GM21619 (cell line): ENCODE measurements around the gene CUZD1.

ENCODE experiments used
- ATAC-seq: cut with Tn5 transposase; IDR thresholded peaks from one replicate; pipeline ENCODE4 v1.9.1; 2021; ENCODE audit not compliant: unreplicated experiment

The CUZD1 gene

DNA sequence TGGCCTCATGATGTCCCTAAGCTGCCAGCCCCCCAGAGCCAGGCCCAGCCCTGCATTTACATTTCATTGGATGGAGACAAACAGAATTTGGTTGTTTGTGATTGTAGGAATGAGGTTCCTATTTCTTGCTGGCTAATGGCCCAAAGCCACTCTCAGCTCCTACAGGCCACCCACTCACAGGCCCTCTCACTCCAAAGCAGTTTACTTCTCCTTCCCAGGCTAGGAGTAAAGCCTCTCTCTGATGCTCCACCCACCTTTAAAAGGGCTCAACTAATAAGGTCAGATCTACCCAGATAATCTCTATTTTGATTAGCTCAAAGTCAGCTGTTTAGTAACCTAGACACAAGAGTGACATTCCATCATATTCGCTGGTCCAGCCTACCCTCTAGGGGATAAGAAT lies 11.2 kb upstream of the CUZD1 start:
- no peak for ATAC-seq

GRCh38 chr10:122855745-122856144 lies 10.1 kb upstream of the CUZD1 start:
- no peak for ATAC-seq

DNA sequence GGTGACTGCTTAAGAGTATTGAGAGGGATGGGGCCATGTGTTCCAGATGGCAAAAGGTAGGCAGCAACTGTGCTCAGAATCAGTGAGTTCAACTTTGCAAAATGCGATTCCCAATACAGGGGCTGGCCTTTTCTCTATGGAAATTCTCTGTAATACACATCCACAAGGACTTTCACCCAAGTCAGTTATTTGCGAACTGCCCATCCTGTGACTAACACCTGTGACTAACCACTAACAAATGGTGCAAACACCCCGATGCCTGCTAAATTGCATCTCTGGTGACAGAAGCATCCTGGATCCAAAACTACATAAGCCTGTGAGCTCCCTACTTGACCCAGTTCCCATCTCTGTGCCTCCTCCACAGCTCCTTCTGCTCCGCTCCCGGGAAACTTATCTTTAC lies 9.0 kb upstream of the CUZD1 start:
- ATAC-seq = no peak

DNA sequence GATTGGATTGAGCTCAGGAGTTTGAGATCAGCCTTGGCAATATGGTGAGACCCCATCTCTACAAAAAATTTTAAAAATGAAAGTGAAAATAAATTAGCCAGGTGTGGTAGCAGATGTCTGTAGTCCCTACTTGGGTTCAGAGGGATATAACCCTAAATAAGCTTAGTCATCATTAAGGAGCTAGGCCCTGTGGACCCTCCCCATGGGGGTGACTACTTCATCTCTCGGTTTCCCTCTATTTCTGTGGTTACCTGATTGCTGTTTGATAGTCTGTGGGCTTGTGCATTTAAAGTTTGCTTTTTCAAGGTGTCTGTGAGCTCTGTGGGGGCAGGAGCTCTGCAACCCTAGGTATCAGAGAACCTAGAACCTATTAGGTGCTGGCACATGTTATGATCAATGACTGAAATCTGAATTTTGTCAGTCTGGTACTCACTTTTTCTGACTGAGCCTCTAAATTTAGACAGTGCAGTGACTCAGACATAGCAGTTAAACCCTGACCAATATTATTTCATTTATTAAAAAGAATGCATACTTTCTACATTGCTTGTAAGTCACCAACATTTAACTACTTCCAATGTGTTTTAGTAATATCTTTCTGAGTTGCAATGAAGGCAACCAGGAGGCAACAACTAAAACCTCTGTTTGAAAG lies 8.1 kb upstream of the CUZD1 start:
- no peak for ATAC-seq

DNA sequence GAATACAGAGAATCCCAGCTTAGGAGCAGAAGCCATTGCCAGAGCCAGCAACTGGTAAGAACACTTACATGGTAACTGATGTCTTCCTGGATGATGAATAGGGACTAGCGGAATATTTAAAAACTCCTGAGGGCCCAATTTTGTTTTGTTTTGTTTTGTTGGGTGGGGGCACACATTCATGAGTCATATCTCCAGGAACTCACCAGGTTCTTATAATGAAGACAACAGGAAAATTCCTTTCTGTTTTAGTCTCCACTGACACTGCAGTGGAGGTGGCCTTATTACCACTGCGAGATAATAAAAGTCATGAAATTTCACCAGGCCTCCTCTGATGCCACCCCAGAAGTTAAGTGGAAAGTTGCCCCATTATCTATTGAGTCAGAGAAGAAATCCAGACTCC lies 6.6 kb upstream of the CUZD1 start:
- ATAC-seq = no peak

DNA sequence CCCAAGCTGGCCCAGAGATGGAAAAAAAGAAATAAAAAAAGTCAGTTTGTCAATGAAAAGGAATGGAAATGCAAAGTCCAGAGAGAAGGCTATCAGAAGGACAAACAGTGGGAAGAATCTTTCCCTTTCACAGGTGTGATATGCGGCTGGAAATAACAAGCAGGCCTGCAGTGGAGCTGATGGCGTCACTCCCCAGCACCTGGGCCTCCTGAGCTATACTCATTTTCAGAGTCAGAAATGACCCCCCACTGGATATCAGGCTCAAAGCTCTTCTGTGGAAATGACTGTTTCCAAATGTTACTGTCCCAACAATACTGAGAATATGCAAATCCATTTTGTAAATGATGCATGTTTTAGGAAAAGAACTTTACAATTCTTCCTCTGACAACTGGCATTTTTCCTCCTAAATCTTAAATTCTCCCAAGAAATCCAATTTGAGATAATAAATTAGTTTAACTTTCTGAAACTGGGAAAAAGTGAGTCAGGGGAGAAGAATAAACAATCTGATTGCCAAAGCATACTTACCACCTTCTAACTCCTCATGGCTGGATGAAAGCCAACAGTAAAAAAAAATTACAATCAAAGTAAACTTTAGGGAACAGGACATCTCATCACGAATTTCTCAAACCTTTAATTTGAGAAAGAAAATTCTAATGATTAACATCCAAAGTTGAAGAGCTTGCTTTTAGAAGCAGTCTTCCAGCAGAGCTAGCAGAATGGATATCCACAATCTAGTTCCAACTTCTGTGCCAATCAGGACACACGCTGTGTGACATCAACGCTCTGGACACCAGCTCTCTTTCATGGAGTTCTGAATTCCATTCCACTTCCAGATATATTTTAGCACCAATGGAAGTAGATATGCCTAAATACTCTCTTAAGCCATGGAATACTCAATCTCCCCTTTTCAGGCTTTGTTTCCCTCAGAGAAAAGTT lies 5.3 kb upstream of the CUZD1 start:
- ATAC-seq = no peak

DNA sequence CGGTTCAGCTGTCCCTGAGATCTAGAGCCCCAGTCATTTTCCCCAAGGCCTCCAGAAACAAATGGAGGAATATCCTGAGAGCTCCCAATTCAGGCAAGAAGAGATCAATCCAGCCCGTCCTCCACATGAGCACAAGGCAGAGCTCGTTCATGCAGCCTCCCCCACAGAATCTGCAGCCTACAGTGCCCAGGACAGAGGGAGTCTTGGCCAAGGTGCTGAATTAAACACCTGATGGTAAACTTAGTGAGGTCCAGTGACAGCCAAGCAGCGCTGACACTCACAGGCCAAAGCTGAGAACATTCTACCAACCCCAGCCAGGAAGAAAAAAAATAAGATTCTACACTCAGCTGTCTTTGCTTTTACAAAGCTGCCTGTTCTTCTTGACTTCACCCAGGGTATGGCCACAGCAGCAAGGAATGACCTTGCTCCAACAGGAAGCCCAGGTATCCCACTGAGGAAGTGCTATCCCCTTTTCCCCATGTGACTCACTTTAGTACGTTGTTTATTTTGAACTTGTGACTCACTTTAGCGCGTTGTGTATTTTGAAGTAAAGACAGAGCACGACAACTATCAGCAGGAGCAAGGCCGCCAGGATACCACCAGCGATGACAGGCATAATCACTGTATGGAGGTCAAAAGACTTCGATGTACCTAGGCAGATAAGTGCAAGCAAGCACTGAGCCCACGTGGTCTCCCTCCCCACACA lies 4.4 kb upstream of the CUZD1 start:
- no peak for ATAC-seq

DNA sequence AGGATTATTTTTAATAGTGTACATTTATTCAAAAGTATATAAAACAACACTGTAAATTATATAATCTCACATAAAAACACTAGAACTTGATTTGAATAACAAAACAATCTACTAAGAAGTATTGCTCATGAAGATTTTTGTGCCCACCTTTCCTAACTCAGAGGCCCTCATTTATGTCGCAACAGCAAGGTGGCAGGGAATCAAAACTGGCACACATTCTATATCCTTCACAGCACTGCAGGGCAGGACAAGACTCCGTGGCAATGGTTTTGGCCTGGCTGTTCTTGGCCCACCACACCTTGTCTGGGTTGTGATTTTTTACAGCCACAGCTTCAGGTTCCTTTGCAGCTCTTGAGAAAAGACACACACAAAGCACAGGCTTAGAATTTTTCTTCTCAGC lies 3.4 kb upstream of the CUZD1 start:
- no peak for ATAC-seq

DNA sequence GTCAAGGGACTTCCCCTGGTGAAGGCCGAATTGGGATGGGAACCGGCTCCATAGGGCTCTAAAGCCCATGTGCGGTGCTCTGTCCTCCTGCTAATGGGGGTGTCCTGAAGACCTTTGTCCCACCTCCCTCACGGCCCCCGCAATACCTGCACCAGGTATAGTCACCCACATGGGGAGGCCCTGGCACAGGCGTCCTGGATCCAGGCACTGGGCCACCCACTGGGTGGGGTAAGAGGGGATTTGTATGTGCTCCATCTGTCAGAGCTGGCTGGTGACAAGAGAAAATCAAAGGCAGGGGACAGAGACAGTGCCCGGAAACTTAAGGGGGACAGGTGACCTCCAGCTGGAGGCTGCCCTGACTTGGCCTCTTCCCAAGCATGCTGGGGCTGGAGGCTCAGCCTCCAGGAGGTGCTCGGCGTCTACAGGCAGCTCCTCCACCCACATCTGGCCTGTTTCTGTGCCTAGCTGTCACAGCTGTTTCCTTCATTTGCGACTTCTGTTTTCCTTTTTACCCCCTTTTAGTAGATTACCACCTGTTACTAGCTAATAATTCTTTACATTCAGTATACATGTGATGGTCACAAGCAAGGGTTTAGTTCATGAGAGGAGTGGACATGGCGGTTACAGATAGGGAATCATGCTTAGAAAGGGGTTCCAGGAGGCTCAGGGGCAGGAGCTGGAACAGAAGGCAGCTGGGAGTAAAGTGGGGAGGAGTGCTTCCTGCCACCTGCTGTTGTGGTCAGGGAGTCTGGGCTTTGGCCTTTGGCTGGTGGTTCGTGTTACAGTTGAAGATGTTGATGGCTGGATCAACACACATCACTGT lies 2.3 kb upstream of the CUZD1 start:
- no peak for ATAC-seq

DNA sequence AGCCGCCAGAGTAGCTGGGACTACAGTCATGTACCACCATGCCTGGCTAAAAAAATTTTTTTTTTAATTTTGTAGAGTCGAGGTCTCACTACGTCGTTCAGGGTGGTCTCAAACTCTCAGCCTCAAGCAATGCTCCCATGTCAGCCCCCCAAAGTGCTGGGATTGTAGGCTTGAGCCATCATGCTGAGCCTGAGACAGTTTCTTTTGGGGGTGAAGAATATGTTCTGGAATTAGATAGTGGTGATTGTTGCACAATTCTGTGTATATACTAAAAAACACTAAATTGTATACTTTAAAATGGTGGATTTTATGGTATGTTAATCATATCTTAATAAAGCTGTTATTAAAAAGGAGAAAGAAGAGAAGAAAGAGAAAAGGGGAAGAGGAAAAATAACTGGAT lies 1.5 kb downstream of the CUZD1 start:
- no peak for ATAC-seq

- ATAC-seq = no peak
These were observed 4.1 kb downstream of the CUZD1 start for GRCh38 chr10:122841569-122841968.

DNA sequence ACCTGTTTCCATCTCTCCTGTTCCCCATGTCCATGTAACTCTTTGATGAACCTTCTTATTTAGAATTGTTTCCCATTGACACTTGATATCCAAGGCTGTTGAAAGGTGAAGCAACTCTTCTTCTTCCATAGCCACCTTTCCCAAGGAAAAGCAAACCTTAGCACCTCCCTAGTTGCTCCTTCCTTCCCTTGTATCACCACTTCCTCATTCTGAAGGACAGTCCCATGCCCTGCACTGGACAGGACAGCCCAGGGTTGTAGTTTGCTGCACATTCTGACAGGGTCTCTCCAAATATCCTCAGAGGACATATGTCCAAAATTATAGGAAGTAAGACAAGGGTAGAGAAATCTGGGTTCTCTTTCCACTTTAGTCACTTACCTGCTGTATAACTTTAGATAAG lies 6.2 kb downstream of the CUZD1 start:
- ATAC-seq = no peak

GRCh38 chr10:122838880-122839279 lies 6.8 kb downstream of the CUZD1 start:
- ATAC-seq = no peak

- ATAC-seq = no peak
These were observed 9.7 kb downstream of the CUZD1 start for GRCh38 chr10:122835908-122836307.

- ATAC-seq = no peak
These were observed 14.7 kb downstream of the CUZD1 start for GRCh38 chr10:122830965-122831353.

DNA sequence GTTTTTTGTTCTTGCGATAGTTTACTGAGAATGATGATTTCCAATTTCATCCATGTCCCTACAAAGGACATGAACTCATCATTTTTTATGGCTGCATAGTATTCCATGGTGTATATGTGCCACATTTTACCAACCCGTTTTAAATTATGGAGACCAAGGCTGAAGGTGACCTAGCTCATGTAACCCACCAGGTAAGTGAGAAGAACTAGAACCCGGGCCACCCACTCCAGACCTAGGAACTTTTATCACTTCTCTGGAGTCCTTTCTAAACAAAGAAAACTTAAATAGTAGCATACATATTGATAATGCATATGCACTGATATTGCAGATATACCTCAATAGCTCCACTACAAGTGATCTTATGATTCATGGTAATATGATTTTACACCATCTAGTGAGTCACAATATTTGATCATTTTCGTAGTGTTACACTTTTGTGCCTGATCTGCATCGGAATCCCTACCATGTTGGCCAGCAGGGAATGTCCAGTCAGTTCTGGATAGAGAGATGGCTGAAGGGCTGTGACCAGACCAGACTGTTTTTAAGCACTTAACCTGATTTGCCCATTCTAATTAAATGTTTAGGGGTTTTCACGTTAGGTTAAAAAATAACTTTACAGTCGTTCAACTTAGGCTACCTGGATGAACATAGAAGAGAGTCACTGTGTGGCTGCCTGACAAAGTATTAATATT lies 15.2 kb downstream of the CUZD1 start:
- no peak for ATAC-seq

GRCh38 chr10:122829454-122829853 lies 16.2 kb downstream of the CUZD1 start:
- no peak for ATAC-seq

- ATAC-seq = no peak
These were observed 16.9 kb downstream of the CUZD1 start for GRCh38 chr10:122828716-122829255.

DNA sequence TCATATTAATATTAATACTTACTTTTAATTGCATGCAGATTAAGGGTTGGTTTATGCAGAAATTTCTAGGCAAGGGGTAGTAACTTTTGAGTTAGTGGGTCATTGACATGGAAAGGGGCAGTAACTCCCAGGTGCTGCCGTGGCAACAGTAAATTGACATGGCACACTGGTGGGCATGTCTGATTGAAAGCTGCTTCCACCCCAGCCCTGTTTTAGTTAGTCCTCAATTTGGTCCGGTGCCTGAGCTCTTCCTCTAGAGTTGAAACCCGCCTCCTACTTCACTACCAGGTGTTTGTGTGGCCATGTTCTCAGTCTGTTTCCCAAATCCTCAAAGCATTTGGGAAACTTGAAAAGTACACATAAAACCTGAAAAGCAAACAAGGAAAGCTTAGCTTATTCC lies 18.4 kb downstream of the CUZD1 start:
- no peak for ATAC-seq
